Gastroesophageal sphincter (tissue), 3 donors: ENCODE results near the gene HOXB2.

ENCODE experiments used
- POLR2AphosphoS5 ChIP-seq: sonication (generic); formaldehyde crosslinking; IDR thresholded peaks from one replicate; pipeline ENCODE4 v1.6.1; 2017; ENCODE audit warnings: antibody characterized with exemption
- TF ChIP-seq, protein P1 (sequence below), 4 experiments: fragments of 200-600 bp in 2 of 4; fragments of 450-650 bp in 2 of 4; sonication (generic) in 1 of 4; IDR thresholded peaks; one replicate each; pipeline ENCODE4 v1.5.1; 2017 to 2019; ENCODE audit warnings: antibody characterized with exemption in 4 of 4, mild to moderate bottlenecking in 2 of 4, moderate library complexity in 2 of 4

DNA sequence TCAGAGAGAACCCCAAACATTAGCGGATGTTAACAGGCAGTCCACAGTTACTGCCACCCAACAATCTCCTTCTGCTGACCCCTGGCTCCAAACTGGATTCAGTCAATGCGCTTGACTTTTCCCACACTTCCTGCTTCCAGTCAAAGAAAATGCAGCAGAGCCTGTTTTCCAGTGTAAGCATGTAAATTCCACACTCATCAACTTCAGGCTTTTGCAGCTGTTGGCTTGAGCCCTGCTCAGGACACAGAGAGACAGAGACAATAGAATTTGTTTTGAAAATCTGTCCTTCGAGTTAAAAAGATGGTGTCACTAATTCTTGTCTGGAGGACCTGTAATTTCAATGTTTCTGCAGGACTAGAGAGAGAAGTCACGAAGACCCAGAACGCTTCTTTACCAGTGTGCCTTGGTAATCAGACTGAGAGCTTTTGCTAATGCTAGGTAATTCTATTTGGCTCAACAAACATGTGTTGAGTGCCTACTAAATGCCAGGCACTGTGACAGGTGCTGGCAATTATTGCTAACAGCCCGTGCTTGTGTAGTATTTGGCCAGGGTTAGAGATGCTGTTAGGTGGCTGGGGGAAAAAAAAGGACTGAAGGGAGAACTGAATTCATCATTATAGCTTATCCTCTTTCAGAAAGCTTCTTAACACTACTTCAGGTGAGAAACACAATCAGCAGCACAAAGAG is 46.6 kb downstream of the HOXB2 start:
- TF ChIP-seq, protein P1, sequence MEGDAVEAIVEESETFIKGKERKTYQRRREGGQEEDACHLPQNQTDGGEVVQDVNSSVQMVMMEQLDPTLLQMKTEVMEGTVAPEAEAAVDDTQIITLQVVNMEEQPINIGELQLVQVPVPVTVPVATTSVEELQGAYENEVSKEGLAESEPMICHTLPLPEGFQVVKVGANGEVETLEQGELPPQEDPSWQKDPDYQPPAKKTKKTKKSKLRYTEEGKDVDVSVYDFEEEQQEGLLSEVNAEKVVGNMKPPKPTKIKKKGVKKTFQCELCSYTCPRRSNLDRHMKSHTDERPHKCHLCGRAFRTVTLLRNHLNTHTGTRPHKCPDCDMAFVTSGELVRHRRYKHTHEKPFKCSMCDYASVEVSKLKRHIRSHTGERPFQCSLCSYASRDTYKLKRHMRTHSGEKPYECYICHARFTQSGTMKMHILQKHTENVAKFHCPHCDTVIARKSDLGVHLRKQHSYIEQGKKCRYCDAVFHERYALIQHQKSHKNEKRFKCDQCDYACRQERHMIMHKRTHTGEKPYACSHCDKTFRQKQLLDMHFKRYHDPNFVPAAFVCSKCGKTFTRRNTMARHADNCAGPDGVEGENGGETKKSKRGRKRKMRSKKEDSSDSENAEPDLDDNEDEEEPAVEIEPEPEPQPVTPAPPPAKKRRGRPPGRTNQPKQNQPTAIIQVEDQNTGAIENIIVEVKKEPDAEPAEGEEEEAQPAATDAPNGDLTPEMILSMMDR (IDR thresholded peaks at IDR 0.05), result no peak
- TF ChIP-seq POLR2AphosphoS5, result no peak
